Chondrocyte (in vitro differentiated cells): ENCODE measurements around the gene COL20A1. TPM values are rescaled to one million over a fixed set of nuclear protein-coding genes. Genes with fewer than 3 reads are reported as not detected.

ENCODE experiments used
- DNase-seq: peaks from one replicate; pipeline ENCODE4 v3.0.0; 2021; ENCODE audit warnings: mixed read lengths, low spot score
- H3K27ac Mint-ChIP-seq: one replicate; pipeline ENCODE4 v1.8.0; 2021; ENCODE audit warnings: mild to moderate bottlenecking, moderate library complexity, mixed read lengths; ENCODE audit not compliant: unreplicated experiment
- H3K27me3 Mint-ChIP-seq: 2 replicates; pipeline ENCODE4 v1.8.0; 2021; ENCODE audit warnings: low read depth, mixed read lengths
- H3K36me3 Mint-ChIP-seq: 2 replicates; pipeline ENCODE4 v1.8.0; 2021; ENCODE audit warnings: low read depth, mixed read lengths
- H3K4me1 Mint-ChIP-seq: 2 replicates; pipeline ENCODE4 v1.8.0; 2021; ENCODE audit warnings: low read depth, mild to moderate bottlenecking, mixed read lengths
- H3K4me3 Mint-ChIP-seq: one replicate; pipeline ENCODE4 v1.8.0; 2021; ENCODE audit warnings: mild to moderate bottlenecking, moderate library complexity, mixed read lengths; ENCODE audit not compliant: unreplicated experiment
- H3K9me3 Mint-ChIP-seq: 2 replicates; pipeline ENCODE4 v1.8.0; 2021; ENCODE audit warnings: low read depth, mixed read lengths
- total RNA-seq: library from RNA; stranded (reverse); gene quantifications from 3 replicates; pipeline ENCODE4 v1.2.1, GENCODE V29; 2021
- TF ChIP-seq, protein P1 (sequence below): fragments of 200-600 bp; sonication (generic); IDR thresholded peaks from 2 replicates; pipeline ENCODE4 v1.5.0; 2021; ENCODE audit warnings: antibody characterized with exemption, mild to moderate bottlenecking, moderate library complexity

COL20A1 gene
- total RNA-seq, 1 donor from 2014 or later = not detected

DNA sequence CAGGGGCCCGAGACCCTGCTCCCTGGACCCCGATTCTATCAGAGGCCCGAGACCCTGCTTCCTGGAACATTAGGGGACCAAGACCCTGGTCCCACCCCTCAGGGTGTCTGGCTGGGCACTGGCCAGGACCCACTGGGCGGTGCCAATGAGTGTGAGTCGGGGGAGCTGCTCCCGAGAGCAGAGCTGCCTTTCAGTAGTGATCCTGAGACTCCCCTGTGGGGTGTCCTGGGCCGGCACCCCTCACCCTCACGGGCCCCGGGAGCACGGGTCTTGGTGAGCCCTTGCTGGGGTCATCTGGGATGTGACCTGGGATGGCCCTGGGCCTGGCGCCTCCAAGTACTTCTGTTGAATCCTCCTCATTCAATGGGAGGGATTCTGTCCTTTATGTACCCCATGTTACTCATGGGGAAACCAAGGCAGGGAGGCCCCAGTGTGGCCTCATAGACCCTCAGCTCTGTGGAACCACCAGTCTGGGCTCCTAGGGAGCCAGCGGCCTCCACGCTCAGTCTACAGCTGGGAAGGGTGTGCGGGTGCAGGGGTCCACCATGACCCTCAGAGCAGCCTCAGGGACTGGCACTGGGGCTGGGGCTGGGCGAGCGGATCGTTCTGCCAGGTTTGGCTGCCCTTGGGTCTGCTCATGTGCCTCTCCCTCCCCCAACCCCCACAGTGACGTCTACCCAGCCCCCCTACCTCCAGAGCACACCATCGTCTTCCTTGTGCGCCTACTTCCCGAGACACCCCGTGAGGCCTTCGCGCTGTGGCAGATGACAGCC is 25.6 kb downstream of the COL20A1 start:
- TF ChIP-seq, protein P1, sequence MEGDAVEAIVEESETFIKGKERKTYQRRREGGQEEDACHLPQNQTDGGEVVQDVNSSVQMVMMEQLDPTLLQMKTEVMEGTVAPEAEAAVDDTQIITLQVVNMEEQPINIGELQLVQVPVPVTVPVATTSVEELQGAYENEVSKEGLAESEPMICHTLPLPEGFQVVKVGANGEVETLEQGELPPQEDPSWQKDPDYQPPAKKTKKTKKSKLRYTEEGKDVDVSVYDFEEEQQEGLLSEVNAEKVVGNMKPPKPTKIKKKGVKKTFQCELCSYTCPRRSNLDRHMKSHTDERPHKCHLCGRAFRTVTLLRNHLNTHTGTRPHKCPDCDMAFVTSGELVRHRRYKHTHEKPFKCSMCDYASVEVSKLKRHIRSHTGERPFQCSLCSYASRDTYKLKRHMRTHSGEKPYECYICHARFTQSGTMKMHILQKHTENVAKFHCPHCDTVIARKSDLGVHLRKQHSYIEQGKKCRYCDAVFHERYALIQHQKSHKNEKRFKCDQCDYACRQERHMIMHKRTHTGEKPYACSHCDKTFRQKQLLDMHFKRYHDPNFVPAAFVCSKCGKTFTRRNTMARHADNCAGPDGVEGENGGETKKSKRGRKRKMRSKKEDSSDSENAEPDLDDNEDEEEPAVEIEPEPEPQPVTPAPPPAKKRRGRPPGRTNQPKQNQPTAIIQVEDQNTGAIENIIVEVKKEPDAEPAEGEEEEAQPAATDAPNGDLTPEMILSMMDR = no peak
- Mint-ChIP-seq H3K9me3 (no peaks in the 10 kb centered on the region), H3K27ac (no peak overlapping the region)

DNA sequence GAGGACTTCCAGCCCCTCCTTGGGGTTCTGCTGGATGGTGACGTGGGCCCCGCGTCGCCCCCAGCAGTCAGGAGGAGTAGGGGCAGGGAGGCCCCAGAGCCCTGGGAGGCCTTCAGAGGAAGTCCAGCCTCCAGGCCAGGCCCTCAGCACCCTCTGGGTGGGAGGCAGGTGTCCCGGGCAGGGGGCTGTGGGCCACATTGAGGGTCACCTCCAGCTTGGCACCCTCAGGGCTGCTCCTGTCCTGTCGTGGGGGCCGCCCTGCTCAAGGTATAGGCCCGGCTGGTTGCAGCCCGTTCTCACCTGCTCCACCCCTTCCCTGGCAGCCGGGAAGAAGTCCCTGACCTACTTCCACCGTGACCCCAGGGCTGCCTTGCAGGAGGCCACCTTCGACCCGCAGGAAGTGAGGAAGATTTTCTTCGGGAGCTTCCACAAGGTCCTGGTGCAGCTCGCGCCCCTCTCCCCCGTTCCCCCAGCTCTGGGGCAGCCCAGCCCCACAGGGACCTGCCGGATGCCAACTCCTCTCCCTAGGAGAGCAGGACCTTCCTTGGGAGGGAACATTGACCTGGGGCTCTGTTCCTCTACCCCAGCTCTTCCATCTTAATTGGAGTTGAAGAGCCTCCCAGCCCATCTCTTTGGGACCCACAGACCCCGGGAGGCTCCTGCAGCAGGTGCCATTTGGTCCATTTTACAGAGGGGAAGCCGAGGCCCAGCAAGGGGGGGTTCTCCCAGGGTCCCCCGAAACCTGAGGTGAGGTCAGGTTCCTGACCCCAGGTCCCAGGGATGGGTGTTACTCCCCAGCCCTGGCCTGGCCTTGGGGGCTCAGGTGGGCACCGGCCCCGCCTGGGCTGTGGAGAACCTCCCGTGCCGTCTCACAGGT is 26.4 kb downstream of the COL20A1 start:
- peak; percentile 93 for DNase-seq
- Mint-ChIP-seq H3K9me3 (no peaks in the 10 kb centered on the region), H3K36me3 (no peaks in the 10 kb centered on the region), H3K27ac (no peak overlapping the region), H3K4me3 (no peak overlapping the region), H3K27me3 (peaks cover 14% of the 10 kb centered on the region), H3K4me1 (no peaks in the 10 kb centered on the region)
- TF ChIP-seq, protein P1 = no peak

More for the DNA sequence above, 25.6 kb downstream of the COL20A1 start:
- Mint-ChIP-seq H3K27me3 (peaks cover 7% of the 10 kb centered on the region), H3K4me3 (no peak overlapping the region), H3K4me1 (no peaks in the 10 kb centered on the region), H3K36me3 (no peaks in the 10 kb centered on the region)
- peak; percentile 76 for DNase-seq

DNA sequence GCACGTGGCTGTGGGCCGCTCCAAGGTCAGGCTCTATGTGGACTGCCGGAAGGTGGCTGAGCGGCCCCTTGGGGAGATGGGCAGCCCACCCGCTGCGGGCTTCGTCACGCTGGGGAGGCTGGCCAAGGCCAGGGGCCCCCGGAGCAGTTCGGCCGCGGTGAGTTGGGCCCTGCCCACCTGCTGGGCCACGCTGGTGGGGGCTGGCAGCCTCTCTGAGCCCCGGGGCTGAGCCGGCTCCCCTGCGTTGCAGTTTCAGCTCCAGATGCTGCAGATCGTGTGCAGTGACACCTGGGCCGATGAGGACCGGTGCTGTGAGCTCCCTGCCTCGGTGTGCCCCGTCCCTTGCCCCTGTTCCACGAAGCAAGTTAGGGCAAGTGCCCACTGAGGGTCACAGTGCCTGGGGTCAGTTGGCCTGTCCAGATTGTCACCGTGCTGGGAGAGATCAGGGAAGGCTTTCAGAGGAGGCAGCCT is 27.1 kb downstream of the COL20A1 start:
- TF ChIP-seq, protein P1 = no peak
- H3K9me3 Mint-ChIP-seq = no peaks in the 10 kb centered on the region
- no peaks in the 10 kb centered on the region for H3K36me3 Mint-ChIP-seq
- H3K4me1 Mint-ChIP-seq = no peaks in the 10 kb centered on the region
- peaks cover 14% of the 10 kb centered on the region for H3K27me3 Mint-ChIP-seq
- DNase-seq = peak; percentile 76
- no peak overlapping the region for H3K4me3 Mint-ChIP-seq
- H3K27ac Mint-ChIP-seq = no peak overlapping the region

DNA sequence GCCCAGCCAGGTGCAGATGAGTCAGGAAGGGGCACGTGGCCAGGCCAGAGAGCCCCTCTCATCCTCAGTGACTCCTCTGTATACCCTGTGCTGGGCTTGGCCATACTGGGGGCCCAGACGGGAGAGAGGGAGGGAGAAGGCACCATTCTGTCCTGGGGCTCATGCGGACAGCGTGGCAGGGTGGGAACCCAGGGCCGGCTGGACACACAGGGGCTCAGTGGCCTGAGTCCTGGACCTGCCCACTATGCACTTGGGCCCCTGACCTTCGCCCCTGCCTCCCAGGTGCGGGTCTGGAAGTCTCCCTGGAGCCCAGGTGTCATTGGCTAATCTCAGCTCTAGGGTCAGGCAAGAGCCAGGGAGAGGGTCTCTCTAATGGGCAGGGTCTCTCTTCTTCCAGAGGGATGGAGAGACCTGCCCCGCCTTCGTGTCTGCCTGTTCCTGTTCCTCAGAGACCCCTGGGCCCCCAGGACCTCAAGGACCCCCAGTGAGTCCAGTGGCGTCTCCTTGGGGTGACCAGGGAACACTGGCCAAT is 27.7 kb downstream of the COL20A1 start:
- H3K27ac Mint-ChIP-seq = no peak overlapping the region

More for the DNA sequence above, 27.7 kb downstream of the COL20A1 start:
- Mint-ChIP-seq H3K4me1 (no peaks in the 10 kb centered on the region), H3K36me3 (no peaks in the 10 kb centered on the region), H3K27me3 (peaks cover 14% of the 10 kb centered on the region), H3K4me3 (no peak overlapping the region), H3K9me3 (no peaks in the 10 kb centered on the region)
- peak; percentile 72 for DNase-seq
- TF ChIP-seq, protein P1 = no peak
